Subcutaneous abdominal adipose tissue (tissue), 5 donors: Measurements from ENCODE around the gene KLHL29.

ENCODE experiments used
- H3K27ac ChIP-seq: one replicate; pipeline ENCODE4 v1.7.0; 2013; ENCODE audit warnings: low read depth, mild to moderate bottlenecking, inconsistent platforms, low read length, moderate library complexity
- H3K27me3 ChIP-seq, 5 donors: one replicate each; pipeline ENCODE4 v1.7.0; 2013; ENCODE audit warnings: low read length in 5 of 5, inconsistent platforms in 1 of 5; ENCODE audit not compliant: control insufficient read depth in 5 of 5, insufficient read depth in 4 of 5
- H3K36me3 ChIP-seq, 5 donors: one replicate each; pipeline ENCODE4 v1.7.0; 2013; ENCODE audit warnings: low read length in 5 of 5; ENCODE audit not compliant: control insufficient read depth in 5 of 5, insufficient read depth in 5 of 5
- H3K4me1 ChIP-seq, 5 donors: one replicate each; pipeline ENCODE4 v1.7.0; 2013; ENCODE audit warnings: low read length in 5 of 5, mild to moderate bottlenecking in 3 of 5, moderate library complexity in 1 of 5; ENCODE audit not compliant: control insufficient read depth in 5 of 5, insufficient read depth in 5 of 5
- H3K4me3 ChIP-seq, 5 donors: one replicate each; pipeline ENCODE4 v1.7.0; 2013; ENCODE audit warnings: low read length in 5 of 5, low read depth in 1 of 5
- H3K9ac ChIP-seq, 5 donors: one replicate each; pipeline ENCODE4 v1.7.0; 2013; ENCODE audit warnings: low read length in 5 of 5, mild to moderate bottlenecking in 4 of 5, moderate library complexity in 3 of 5
- H3K9me3 ChIP-seq, 5 donors: one replicate each; pipeline ENCODE4 v1.7.0; 2013; ENCODE audit warnings: low read length in 5 of 5; ENCODE audit not compliant: control insufficient read depth in 5 of 5
- donor health status: healthy.
- donor health status: healthy.
- donor health status: healthy.
- donor health status: healthy.
- donor health status: healthy.

The KLHL29 gene

GRCh38 chr2:23756593-23757292 lies 371.8 kb downstream of the KLHL29 start:
- no peaks in the 10 kb centered on the region for H3K27me3 ChIP-seq
- no peak overlapping the region for H3K27ac ChIP-seq
- no peak overlapping the region for H3K9ac ChIP-seq
- H3K36me3 ChIP-seq = peaks cover 21 to 32% (median 21%) of the 10 kb centered on the region in 5 donors
- no peaks in the 10 kb centered on the region for H3K9me3 ChIP-seq
- no peak overlapping the region for H3K4me3 ChIP-seq
- peaks cover 0 to 4% (median 0%) of the 10 kb centered on the region in 5 donors for H3K4me1 ChIP-seq

GRCh38 chr2:23757686-23758433 lies 372.9 kb downstream of the KLHL29 start:
- H3K27me3 ChIP-seq = no peaks in the 10 kb centered on the region
- no peak overlapping the region for H3K4me3 ChIP-seq
- H3K9me3 ChIP-seq = no peaks in the 10 kb centered on the region
- no peak overlapping the region for H3K9ac ChIP-seq
- H3K4me1 ChIP-seq = peaks cover 0 to 4% (median 0%) of the 10 kb centered on the region in 5 donors
- H3K36me3 ChIP-seq = peaks cover 17 to 30% (median 24%) of the 10 kb centered on the region in 5 donors
- no peak overlapping the region for H3K27ac ChIP-seq
